Mesenchymal stem cell (in vitro differentiated cells and primary cell): ENCODE results near the gene UNC13B.

Source experiments
- DNase-seq: peaks from one replicate; pipeline ENCODE4 v3.0.0-alpha.2; 2013
- H2AFZ ChIP-seq: one replicate; pipeline ENCODE4 v1.6.1; 2013; ENCODE audit warnings: low read depth, mild to moderate bottlenecking, control low read depth, inconsistent platforms, low read length, moderate library complexity
- H2AK5ac ChIP-seq: 2 replicates; pipeline ENCODE4 v1.6.1; 2013; ENCODE audit warnings: low read length, moderate library complexity, mild to moderate bottlenecking, inconsistent platforms; ENCODE audit not compliant: severe bottlenecking
- H2BK120ac ChIP-seq: one replicate; pipeline ENCODE4 v1.6.1; 2013; ENCODE audit warnings: low read depth, mild to moderate bottlenecking, inconsistent platforms, low read length, moderate library complexity
- H2BK12ac ChIP-seq, 2 experiments: one replicate each; pipeline ENCODE4 v1.6.1; 2013; ENCODE audit warnings: inconsistent platforms in 2 of 2, low read length in 2 of 2, mild to moderate bottlenecking in 2 of 2, moderate library complexity in 2 of 2, control low read depth in 1 of 2
- H2BK15ac ChIP-seq: one replicate; pipeline ENCODE4 v1.6.1; 2013; ENCODE audit warnings: mild to moderate bottlenecking, low read depth, inconsistent platforms; ENCODE audit not compliant: poor library complexity, severe bottlenecking
- H2BK5ac ChIP-seq: 2 replicates; pipeline ENCODE4 v1.6.1; 2013; ENCODE audit warnings: low read depth, mild to moderate bottlenecking, low read length, control low read depth, inconsistent platforms; ENCODE audit not compliant: poor library complexity, severe bottlenecking
- H3K14ac ChIP-seq, 2 experiments: one replicate each; pipeline ENCODE4 v1.6.1; 2013; ENCODE audit warnings: inconsistent platforms in 2 of 2, low read length in 2 of 2, control low read depth in 1 of 2, mild to moderate bottlenecking in 1 of 2, moderate library complexity in 1 of 2
- H3K18ac ChIP-seq, 2 experiments: one replicate each; pipeline ENCODE4 v1.6.1; 2013; ENCODE audit warnings: inconsistent platforms in 2 of 2, low read length in 2 of 2, control low read depth in 1 of 2, low read depth in 1 of 2, mild to moderate bottlenecking in 1 of 2
- H3K23ac ChIP-seq, 2 experiments: one replicate each; pipeline ENCODE4 v1.6.1; 2013; ENCODE audit warnings: inconsistent platforms in 2 of 2, low read length in 2 of 2, mild to moderate bottlenecking in 2 of 2, moderate library complexity in 2 of 2, control low read depth in 1 of 2
- H3K27ac ChIP-seq: 2 replicates; pipeline ENCODE4 v1.5.1; 2013; ENCODE audit warnings: mild to moderate bottlenecking, moderate library complexity, low read length, control low read depth, inconsistent platforms; ENCODE audit not compliant: poor library complexity, severe bottlenecking
- H3K27me3 ChIP-seq, 2 experiments: 2 replicates each; pipeline versions ENCODE4 v1.6.1 to v1.7.0; 2013; ENCODE audit warnings: low read length in 2 of 2, mild to moderate bottlenecking in 2 of 2, moderate library complexity in 2 of 2, control low read depth in 1 of 2, inconsistent platforms in 1 of 2; ENCODE audit not compliant: control insufficient read depth in 1 of 2, insufficient read depth in 1 of 2
- H3K36me3 ChIP-seq, 2 experiments: 2 replicates each; pipeline versions ENCODE4 v1.6.1 to v1.7.0; 2013; ENCODE audit warnings: low read length in 2 of 2, control low read depth in 1 of 2, inconsistent platforms in 1 of 2, low read depth in 1 of 2, mild to moderate bottlenecking in 1 of 2; ENCODE audit not compliant: insufficient read depth in 2 of 2, control insufficient read depth in 1 of 2
- H3K4ac ChIP-seq, 2 experiments: one replicate each; pipeline ENCODE4 v1.6.1; 2013; ENCODE audit warnings: inconsistent platforms in 2 of 2, low read length in 2 of 2, mild to moderate bottlenecking in 2 of 2, moderate library complexity in 2 of 2, control low read depth in 1 of 2, low read depth in 1 of 2
- H3K4me1 ChIP-seq: 2 replicates; pipeline ENCODE4 v1.6.1; 2013; ENCODE audit warnings: low read depth, low read length, control low read depth; ENCODE audit not compliant: control insufficient read depth, insufficient read depth
- H3K4me2 ChIP-seq: 2 replicates; pipeline ENCODE4 v1.6.1; 2013; ENCODE audit warnings: low read length, mild to moderate bottlenecking, inconsistent platforms; ENCODE audit not compliant: poor library complexity, severe bottlenecking
- H3K4me3 ChIP-seq, 2 experiments: 2 replicates each; pipeline versions ENCODE4 v1.5.1 to v1.7.0; 2013; ENCODE audit warnings: low read length in 2 of 2, mild to moderate bottlenecking in 2 of 2, control low read depth in 1 of 2, low read depth in 1 of 2; ENCODE audit not compliant: insufficient read depth in 1 of 2
- H3K79me1 ChIP-seq: replicated peaks from 2 replicates; pipeline ENCODE4 v1.6.1; 2013; ENCODE audit warnings: mild to moderate bottlenecking, control low read depth, low read length, inconsistent platforms; ENCODE audit not compliant: poor library complexity, severe bottlenecking
- H3K9ac ChIP-seq: 2 replicates; pipeline ENCODE4 v1.7.0; 2013; ENCODE audit warnings: mild to moderate bottlenecking, low read length, moderate library complexity
- H3K9me3 ChIP-seq: 2 replicates; pipeline ENCODE4 v1.7.0; 2013; ENCODE audit warnings: mild to moderate bottlenecking, low read length; ENCODE audit not compliant: control insufficient read depth
- H4K8ac ChIP-seq: one replicate; pipeline ENCODE4 v1.6.1; 2013; ENCODE audit warnings: inconsistent platforms, mild to moderate bottlenecking, low read length, moderate library complexity
- H4K91ac ChIP-seq: one replicate; pipeline ENCODE4 v1.6.1; 2013; ENCODE audit warnings: mild to moderate bottlenecking, low read length, inconsistent platforms
- WGBS: methylation state at CpG from one replicate; pipeline ENCODE4 v1.1.7; 2013; ENCODE audit warnings: mixed read lengths; 5-methylcytosine and 5-hydroxymethylcytosine counted together

The UNC13B gene

GRCh38 chr9:35262064-35262463 is 100.3 kb downstream of the UNC13B start:
- no peak overlapping the region for H3K18ac ChIP-seq
- H3K9ac ChIP-seq, result no peak overlapping the region
- 97% methylated on average over 2 of the region's 2 CpGs for WGBS

GRCh38 chr9:35267710-35268109 is 105.9 kb downstream of the UNC13B start:
- no peak overlapping the region for H2AFZ ChIP-seq
- H3K79me1 ChIP-seq, result no peaks in the 10 kb centered on the region

More at GRCh38 chr9:35262064-35262463, 100.3 kb downstream of the UNC13B start:
- no peak overlapping the region for H3K4me2 ChIP-seq
- no peak overlapping the region for H3K4me3 ChIP-seq
- H4K8ac ChIP-seq, result no peak overlapping the region
- no peaks in the 10 kb centered on the region for H3K79me1 ChIP-seq
- H2BK12ac ChIP-seq, result no peak overlapping the region
- no peak overlapping the region for H2BK120ac ChIP-seq
- no peak overlapping the region for H2BK5ac ChIP-seq
- no peak overlapping the region for H4K91ac ChIP-seq
- H3K36me3 ChIP-seq, result no peaks in the 10 kb centered on the region
- no peak overlapping the region for H2AK5ac ChIP-seq
- no peaks in the 10 kb centered on the region for H3K27me3 ChIP-seq
- H2AFZ ChIP-seq, result no peak overlapping the region
- H3K4me1 ChIP-seq, result peaks cover 1% of the 10 kb centered on the region
- no peak overlapping the region for H2BK15ac ChIP-seq
- no peaks in the 10 kb centered on the region for H3K9me3 ChIP-seq
- DNase-seq, result no peak
- H3K4ac ChIP-seq, result no peak overlapping the region
- no peak overlapping the region for H3K23ac ChIP-seq
- H3K14ac ChIP-seq, result no peak overlapping the region
- H3K27ac ChIP-seq, result no peak overlapping the region

GRCh38 chr9:35269919-35270318 is 108.1 kb downstream of the UNC13B start:
- Histone ChIP-seq H3K18ac (no peak overlapping the region), H4K91ac (no peak overlapping the region), H3K36me3 (no peaks in the 10 kb centered on the region), H3K4me2 (no peak overlapping the region), H3K4ac (no peak overlapping the region), H3K4me1 (no peaks in the 10 kb centered on the region), H2BK5ac (no peak overlapping the region), H2AK5ac (no peak overlapping the region), H3K79me1 (peaks cover 1% of the 10 kb centered on the region), H3K14ac (no peak overlapping the region), H4K8ac (no peak overlapping the region), H2BK120ac (no peak overlapping the region), H3K4me3 (no peak overlapping the region), H3K9me3 (no peaks in the 10 kb centered on the region), H3K9ac (no peak overlapping the region), H3K27me3 (no peaks in the 10 kb centered on the region), H3K23ac (no peak overlapping the region), H3K27ac (no peak overlapping the region), H2AFZ (no peak overlapping the region), H2BK12ac (no peak overlapping the region), H2BK15ac (no peak overlapping the region)
- 100% methylated on average over 1 of the region's 1 CpG for WGBS
- no peak for DNase-seq

More at GRCh38 chr9:35267710-35268109, 105.9 kb downstream of the UNC13B start:
- H2BK15ac ChIP-seq, result no peak overlapping the region
- H2BK120ac ChIP-seq, result no peak overlapping the region
- H3K9ac ChIP-seq, result no peak overlapping the region
- DNase-seq, result no peak
- H3K27ac ChIP-seq, result no peak overlapping the region
- no peak overlapping the region for H2BK12ac ChIP-seq
- H3K18ac ChIP-seq, result no peak overlapping the region
- H3K36me3 ChIP-seq, result no peaks in the 10 kb centered on the region
- no peak overlapping the region for H3K4me2 ChIP-seq
- H3K4ac ChIP-seq, result no peak overlapping the region
- H3K9me3 ChIP-seq, result no peaks in the 10 kb centered on the region
- H3K4me1 ChIP-seq, result no peaks in the 10 kb centered on the region
- no peak overlapping the region for H4K8ac ChIP-seq
- no peak overlapping the region for H2AK5ac ChIP-seq
- no peak overlapping the region for H3K23ac ChIP-seq
- no peak overlapping the region for H4K91ac ChIP-seq
- H3K4me3 ChIP-seq, result no peak overlapping the region
- no peak overlapping the region for H3K14ac ChIP-seq
- H3K27me3 ChIP-seq, result no peaks in the 10 kb centered on the region
- H2BK5ac ChIP-seq, result no peak overlapping the region

DNA sequence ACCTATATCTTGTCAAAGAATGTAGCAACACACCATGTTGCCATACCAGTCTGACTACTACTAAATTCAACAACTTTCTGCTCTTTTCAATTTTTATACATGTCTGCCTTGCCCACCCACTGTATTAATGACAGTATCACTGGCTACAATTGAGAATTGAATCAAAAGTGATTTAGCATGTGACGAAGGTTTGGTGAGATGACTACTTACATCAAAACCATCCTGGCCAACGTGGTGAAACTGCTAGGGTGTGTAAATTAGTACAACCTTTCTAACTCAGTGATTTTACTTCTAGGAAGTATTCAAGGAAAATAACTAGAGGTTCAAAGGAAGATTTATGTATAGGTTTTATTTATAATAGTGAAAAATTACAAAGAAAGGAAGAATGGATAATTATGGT is 109.8 kb downstream of the UNC13B start:
- H3K79me1 ChIP-seq, result peaks cover 1% of the 10 kb centered on the region
- H3K18ac ChIP-seq, result no peak overlapping the region
- no peak overlapping the region for H2AFZ ChIP-seq
- no peak overlapping the region for H4K8ac ChIP-seq
- no peak overlapping the region for H2BK12ac ChIP-seq
- no peaks in the 10 kb centered on the region for H3K9me3 ChIP-seq
- 42% methylated on average over 2 of the region's 2 CpGs for WGBS
- no peak overlapping the region for H3K4me2 ChIP-seq
- H3K4me1 ChIP-seq, result no peaks in the 10 kb centered on the region
- no peaks in the 10 kb centered on the region for H3K27me3 ChIP-seq
- H2BK120ac ChIP-seq, result no peak overlapping the region
- no peak for DNase-seq
- no peak overlapping the region for H3K4ac ChIP-seq
- no peak overlapping the region for H3K4me3 ChIP-seq
- no peak overlapping the region for H3K9ac ChIP-seq
- H3K14ac ChIP-seq, result no peak overlapping the region
- H3K36me3 ChIP-seq, result no peaks in the 10 kb centered on the region
- H2BK5ac ChIP-seq, result no peak overlapping the region
- H3K23ac ChIP-seq, result no peak overlapping the region
- H2AK5ac ChIP-seq, result no peak overlapping the region
- no peak overlapping the region for H3K27ac ChIP-seq
- H4K91ac ChIP-seq, result no peak overlapping the region
- no peak overlapping the region for H2BK15ac ChIP-seq
